Mesothelial cell of epicardium (in vitro differentiated cells): ENCODE measurements around the gene BTBD7. TPM values are rescaled to one million over a fixed set of nuclear protein-coding genes. Genes with fewer than 3 reads are reported as not detected.
"Not testable (repeated sequence)": the region's sequence is repeated elsewhere in the genome, so short reads cannot be mapped to it uniquely, and the experiment has no call there.

Experiments
- DNase-seq, 2 experiments: peaks; one replicate each; pipeline ENCODE4 v3.0.0; 2021; ENCODE audit warnings: low spot score in 2 of 2; ENCODE audit not compliant: unreplicated experiment in 2 of 2
- H3K27ac Mint-ChIP-seq: 2 replicates; pipeline ENCODE4 v1.8.0; 2021; ENCODE audit warnings: mixed read lengths
- H3K27me3 Mint-ChIP-seq: 2 replicates; pipeline ENCODE4 v1.8.0; 2021; ENCODE audit warnings: low read depth, mixed read lengths
- H3K36me3 Mint-ChIP-seq: 2 replicates; pipeline ENCODE4 v1.8.0; 2021; ENCODE audit warnings: mixed read lengths
- H3K4me1 Mint-ChIP-seq: 2 replicates; pipeline ENCODE4 v1.8.0; 2021; ENCODE audit warnings: mixed read lengths
- H3K4me3 Mint-ChIP-seq: 2 replicates; pipeline ENCODE4 v1.8.0; 2021; ENCODE audit warnings: mild to moderate bottlenecking, moderate library complexity, mixed read lengths
- H3K9me3 Mint-ChIP-seq: 2 replicates; pipeline ENCODE4 v1.8.0; 2021; ENCODE audit warnings: mixed read lengths
- CTCF ChIP-seq: fragments of 200-600 bp; sonication (generic); IDR thresholded peaks from one replicate; pipeline ENCODE4 v1.5.0; 2021; ENCODE audit warnings: antibody characterized with exemption; ENCODE audit not compliant: unreplicated experiment
- total RNA-seq: library from RNA; stranded (reverse); gene quantifications from 3 replicates; pipeline ENCODE4 v1.2.1, GENCODE V29; 2021

BTBD7 gene
- total RNA-seq, 1 donor from 2014 or later, result 58.4 TPM

GRCh38 chr14:93368996-93369712, 36.3 kb upstream of the BTBD7 start:
- Mint-ChIP-seq H3K36me3 (no peaks in the 10 kb centered on the region), H3K4me3 (no peak overlapping the region), H3K27ac (no peak overlapping the region), H3K4me1 (peaks cover 5% of the 10 kb centered on the region), H3K9me3 (peaks cover 21% of the 10 kb centered on the region), H3K27me3 (no peaks in the 10 kb centered on the region)
- no peak for TF ChIP-seq CTCF
- DNase-seq, result no peak

GRCh38 chr14:93354873-93355272, 22.0 kb upstream of the BTBD7 start:
- not testable (repeated sequence) for H3K4me1 Mint-ChIP-seq, H3K27ac Mint-ChIP-seq, H3K36me3 Mint-ChIP-seq, H3K27me3 Mint-ChIP-seq, DNase-seq, H3K4me3 Mint-ChIP-seq
- H3K9me3 Mint-ChIP-seq, result peaks cover 23% of the 10 kb centered on the region

GRCh38 chr14:93348292-93348691, 15.5 kb upstream of the BTBD7 start:
- no peak for TF ChIP-seq CTCF
- DNase-seq, result no peak
- no peaks in the 10 kb centered on the region for H3K27me3 Mint-ChIP-seq
- no peak overlapping the region for H3K4me3 Mint-ChIP-seq
- H3K27ac Mint-ChIP-seq, result no peak overlapping the region
- H3K36me3 Mint-ChIP-seq, result peaks cover 2% of the 10 kb centered on the region
- H3K9me3 Mint-ChIP-seq, result peaks cover 13% of the 10 kb centered on the region
- H3K4me1 Mint-ChIP-seq, result peaks cover 2% of the 10 kb centered on the region

GRCh38 chr14:93347850-93348249, 15.0 kb upstream of the BTBD7 start:
- Mint-ChIP-seq H3K4me3 (no peak overlapping the region), H3K4me1 (peaks cover 2% of the 10 kb centered on the region), H3K36me3 (peaks cover 3% of the 10 kb centered on the region), H3K27ac (no peak overlapping the region), H3K9me3 (peaks cover 17% of the 10 kb centered on the region), H3K27me3 (no peaks in the 10 kb centered on the region)
- DNase-seq, result no peak
- TF ChIP-seq CTCF, result no peak

GRCh38 chr14:93346926-93347721, 14.3 kb upstream of the BTBD7 start, which contains the start of gene COX8C:
Gene COX8C (plus strand): TSS chr14:93347182. CDS start chr14:93347269, 87 bp downstream.
- peaks cover 2% of the 10 kb centered on the region for H3K4me1 Mint-ChIP-seq
- peaks cover 23% of the 10 kb centered on the region for H3K9me3 Mint-ChIP-seq
- H3K27ac Mint-ChIP-seq, result no peak within 1 kb of the TSS
- no peaks in the 10 kb centered on the region for H3K27me3 Mint-ChIP-seq
- TF ChIP-seq CTCF, result no peak
- H3K4me3 Mint-ChIP-seq, result no peak within 1 kb of the TSS
- H3K36me3 Mint-ChIP-seq, result peaks cover 5% of the 10 kb centered on the region
- DNase-seq, result no peak

GRCh38 chr14:93343797-93344196, 11.0 kb upstream of the BTBD7 start:
- Mint-ChIP-seq H3K4me1 (peaks cover 2% of the 10 kb centered on the region), H3K27me3 (no peaks in the 10 kb centered on the region), H3K9me3 (peaks cover 28% of the 10 kb centered on the region), H3K4me3 (no peak overlapping the region), H3K36me3 (peaks cover 7% of the 10 kb centered on the region), H3K27ac (no peak overlapping the region)
- TF ChIP-seq CTCF, result no peak
- DNase-seq, result no peak
